Ramos (cell line): ENCODE data around the gene MTREX.

Experiments used
- in situ Hi-C: fragments of 300-500 bp; cut with MboI; formaldehyde crosslinking; loops from one replicate; pipeline ENCODE4 v1.14.3; 2022; ENCODE audit warnings: low sequenced_read_pairs; ENCODE audit not compliant: unreplicated experiment

MTREX gene

GRCh38 chr5:55418994-55419968, 111.5 kb downstream of the MTREX start:
- in situ Hi-C loops, result no loop called here

- in situ Hi-C loops, result no loop called here
Measured at GRCh38 chr5:55421074-55421529, 113.3 kb downstream of the MTREX start.

- in situ Hi-C loops, result no loop called here
Measured at GRCh38 chr5:55426455-55426854, 118.7 kb downstream of the MTREX start.

- in situ Hi-C loops, result no loop called here
Measured at GRCh38 chr5:55427157-55427556, 119.4 kb downstream of the MTREX start.

- in situ Hi-C loops, result no loop called here
Measured at GRCh38 chr5:55429221-55429612, 121.4 kb downstream of the MTREX start.

GRCh38 chr5:55429613-55430253, 121.9 kb downstream of the MTREX start:
- in situ Hi-C loops, result no loop called here

- in situ Hi-C loops, result no loop called here
Measured at GRCh38 chr5:55432549-55432948, 124.8 kb downstream of the MTREX start.

- in situ Hi-C loops, result no loop called here
Measured at GRCh38 chr5:55437452-55437851, 129.7 kb downstream of the MTREX start.

GRCh38 chr5:55437859-55438206, 130.0 kb downstream of the MTREX start:
- in situ Hi-C loops, result no loop called here

- in situ Hi-C loops, result no loop called here
Measured at GRCh38 chr5:55438998-55439397, 131.2 kb downstream of the MTREX start.

- in situ Hi-C loops, result no loop called here
Measured at GRCh38 chr5:55440188-55440646, 132.4 kb downstream of the MTREX start.

- in situ Hi-C loops, result no loop called here
Measured at GRCh38 chr5:55441107-55441771, 133.4 kb downstream of the MTREX start.

GRCh38 chr5:55441954-55442353, 134.2 kb downstream of the MTREX start:
- in situ Hi-C loops, result no loop called here

GRCh38 chr5:55445791-55446190, 138.0 kb downstream of the MTREX start:
- in situ Hi-C loops, result no loop called here

- in situ Hi-C loops, result no loop called here
Measured at GRCh38 chr5:55446640-55447351, 139.0 kb downstream of the MTREX start.

GRCh38 chr5:55450050-55450765, 142.4 kb downstream of the MTREX start:
- in situ Hi-C loops, result no loop called here

- in situ Hi-C loops, result no loop called here
Measured at GRCh38 chr5:55451976-55452375, 144.2 kb downstream of the MTREX start.

- in situ Hi-C loops, result no loop called here
Measured at GRCh38 chr5:55453211-55453610, 145.4 kb downstream of the MTREX start.

- in situ Hi-C loops, result no loop called here
Measured at GRCh38 chr5:55454282-55454681, 146.5 kb downstream of the MTREX start.
